ENCODE measurements around the gene CANX.
A peak's percentile ranks its signal among the peaks of the same experiment; 100 is the strongest.
"Not testable (repeated sequence)": the region's sequence is repeated elsewhere in the genome, so short reads cannot be mapped to it uniquely, and the experiment has no call there.

The CANX gene, protein sequence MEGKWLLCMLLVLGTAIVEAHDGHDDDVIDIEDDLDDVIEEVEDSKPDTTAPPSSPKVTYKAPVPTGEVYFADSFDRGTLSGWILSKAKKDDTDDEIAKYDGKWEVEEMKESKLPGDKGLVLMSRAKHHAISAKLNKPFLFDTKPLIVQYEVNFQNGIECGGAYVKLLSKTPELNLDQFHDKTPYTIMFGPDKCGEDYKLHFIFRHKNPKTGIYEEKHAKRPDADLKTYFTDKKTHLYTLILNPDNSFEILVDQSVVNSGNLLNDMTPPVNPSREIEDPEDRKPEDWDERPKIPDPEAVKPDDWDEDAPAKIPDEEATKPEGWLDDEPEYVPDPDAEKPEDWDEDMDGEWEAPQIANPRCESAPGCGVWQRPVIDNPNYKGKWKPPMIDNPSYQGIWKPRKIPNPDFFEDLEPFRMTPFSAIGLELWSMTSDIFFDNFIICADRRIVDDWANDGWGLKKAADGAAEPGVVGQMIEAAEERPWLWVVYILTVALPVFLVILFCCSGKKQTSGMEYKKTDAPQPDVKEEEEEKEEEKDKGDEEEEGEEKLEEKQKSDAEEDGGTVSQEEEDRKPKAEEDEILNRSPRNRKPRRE

DNA sequence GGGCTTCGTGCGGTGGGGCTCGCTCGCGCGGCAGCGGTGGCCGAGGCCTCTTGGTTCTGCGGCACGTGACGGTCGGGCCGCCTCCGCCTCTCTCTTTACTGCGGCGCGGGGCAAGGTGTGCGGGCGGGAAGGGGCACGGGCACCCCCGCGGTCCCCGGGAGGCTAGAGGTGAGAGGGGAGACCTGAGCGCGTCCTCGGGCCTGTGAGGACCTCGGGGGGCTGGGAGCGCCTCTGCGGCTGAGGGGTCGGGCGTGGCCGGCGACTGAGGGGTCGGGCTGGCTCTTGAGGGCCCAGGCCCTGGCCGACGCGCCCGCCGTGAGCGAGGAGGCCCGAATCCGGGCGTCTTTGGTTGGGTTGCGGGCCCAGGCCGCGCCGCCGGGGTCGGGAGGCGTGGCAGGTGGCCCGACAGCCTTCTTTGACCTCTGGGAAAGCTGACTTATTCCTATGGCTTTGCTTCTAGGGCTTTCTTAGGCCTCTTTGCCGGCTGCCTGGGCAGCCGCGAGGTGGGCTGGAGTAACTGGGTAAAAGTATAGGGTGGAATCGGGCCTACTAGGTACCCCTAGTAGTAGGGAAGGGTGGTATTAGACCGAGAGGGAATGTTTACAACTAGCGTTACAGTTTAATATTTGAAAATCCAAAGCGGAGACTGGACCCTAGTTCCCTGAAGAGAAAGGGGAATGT is at the start of gene CANX:
TSS of gene CANX (plus strand) at position 33 of the 681 bp plus-strand sequence. CDS start 6,715 bp downstream, outside the sequence.
- DNase-seq (ENCODE audit: low spot score), result no peak

DNA sequence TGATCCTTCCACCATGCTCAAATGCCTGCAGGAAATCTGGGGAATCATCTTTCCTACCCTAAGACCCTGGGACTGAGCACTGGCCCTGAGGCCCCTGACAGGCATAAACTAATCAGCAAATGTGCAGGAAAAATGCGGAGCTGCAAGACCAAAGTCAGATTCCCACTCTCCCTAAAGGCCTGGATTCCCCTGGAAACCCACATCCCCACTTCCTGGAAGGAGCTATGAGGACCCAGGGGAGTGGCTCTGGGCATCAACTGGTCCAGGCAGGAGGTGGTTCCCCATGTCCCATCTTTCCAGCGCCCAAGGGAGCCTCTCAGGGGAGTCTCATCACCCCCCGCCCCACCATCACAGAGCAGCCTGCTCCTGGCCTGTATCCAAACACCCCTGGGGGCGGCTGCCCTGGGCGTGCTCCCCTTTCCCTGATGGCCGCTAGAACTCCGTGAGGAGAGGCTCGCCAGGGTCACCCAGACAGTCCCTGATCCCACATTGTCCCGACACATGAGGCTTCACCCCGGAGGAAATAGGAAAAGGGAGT is 49.5 kb upstream of the CANX start:
- not testable (repeated sequence) for DNase-seq (ENCODE audit: low spot score)

DNA sequence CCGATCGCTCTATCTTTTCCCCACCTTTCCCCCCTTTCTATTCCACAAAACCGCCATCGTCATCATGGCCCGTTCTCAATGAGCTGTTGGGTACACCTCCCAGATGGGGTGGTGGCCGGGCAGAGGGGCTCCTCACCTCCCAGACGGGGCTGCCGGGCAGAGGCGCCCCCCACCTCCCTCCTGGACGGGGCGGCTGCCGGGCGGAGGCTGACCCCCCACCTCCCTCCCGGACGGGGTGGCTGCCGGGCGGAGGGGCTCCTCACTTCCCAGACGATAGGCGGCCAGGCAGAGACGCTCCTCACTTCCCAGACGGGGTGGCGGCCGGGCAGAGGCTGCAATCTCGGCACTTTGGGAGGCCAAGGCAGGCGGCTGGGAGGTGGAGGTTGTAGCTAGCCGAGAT is 48.5 kb upstream of the CANX start:
- not testable (repeated sequence) for DNase-seq (ENCODE audit: low spot score)

DNA sequence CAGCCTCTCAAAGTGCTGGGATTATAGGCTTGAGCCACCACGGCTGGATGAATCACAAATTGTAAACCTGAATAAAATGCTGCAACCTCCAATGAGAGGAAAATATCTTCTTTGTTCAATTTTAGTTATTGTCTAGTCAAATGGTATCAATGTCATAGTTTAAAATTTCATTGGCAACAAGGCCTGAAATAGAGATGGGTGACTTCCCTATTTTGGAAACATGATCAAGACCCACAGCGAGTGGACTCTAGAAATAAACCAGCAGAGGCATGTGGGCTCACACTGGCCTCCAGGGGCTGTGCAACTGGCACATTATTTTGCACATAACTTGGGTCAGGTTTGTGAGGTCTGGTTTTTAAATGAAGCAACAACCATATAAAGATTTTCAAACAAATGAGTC is 45.6 kb upstream of the CANX start:
- not testable (repeated sequence) for DNase-seq (ENCODE audit: low spot score)

DNA sequence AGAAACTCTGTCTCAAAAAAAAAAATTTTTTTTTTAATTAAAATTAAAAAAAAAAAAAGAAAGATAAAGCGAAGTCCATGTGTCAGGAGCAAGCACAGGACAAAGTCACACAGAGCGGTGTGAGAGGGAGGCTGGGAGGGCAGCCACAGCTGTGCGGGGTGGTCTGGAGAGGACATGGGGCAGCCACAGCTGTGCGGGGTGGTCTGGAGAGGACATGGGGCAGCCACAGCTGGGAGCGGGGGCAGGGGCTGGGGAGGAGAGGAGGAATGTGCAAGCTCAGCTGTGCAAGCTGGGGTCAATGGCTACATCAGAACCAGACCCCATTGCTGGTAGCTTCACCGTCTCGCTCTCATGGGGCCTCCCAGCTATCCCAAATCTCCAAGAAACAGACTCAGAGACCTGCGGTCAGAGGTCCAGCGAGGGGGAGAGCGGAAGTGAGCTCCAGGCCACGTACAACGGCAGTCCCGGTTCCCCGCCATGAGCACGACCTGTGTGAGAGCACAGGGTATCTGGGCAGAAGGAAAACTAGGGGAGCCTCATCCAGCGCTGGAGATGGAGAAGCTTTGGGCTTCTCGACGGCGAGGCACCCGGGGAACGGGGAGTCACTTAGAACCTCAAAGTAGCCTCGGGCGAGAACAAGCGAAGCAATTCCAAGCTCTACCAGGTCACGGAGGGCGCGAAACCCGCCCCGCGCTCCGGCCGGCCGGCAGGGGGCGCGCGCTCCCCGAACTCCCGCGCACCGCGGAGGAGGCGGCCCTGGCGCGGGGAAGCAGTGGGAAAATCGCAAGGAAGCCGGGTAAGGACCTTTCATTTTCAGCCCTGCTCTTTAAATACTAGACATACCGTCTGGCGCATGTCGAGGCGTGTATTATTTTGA is 41.2 kb upstream of the CANX start:
- not testable (repeated sequence) for DNase-seq (ENCODE audit: low spot score)

DNA sequence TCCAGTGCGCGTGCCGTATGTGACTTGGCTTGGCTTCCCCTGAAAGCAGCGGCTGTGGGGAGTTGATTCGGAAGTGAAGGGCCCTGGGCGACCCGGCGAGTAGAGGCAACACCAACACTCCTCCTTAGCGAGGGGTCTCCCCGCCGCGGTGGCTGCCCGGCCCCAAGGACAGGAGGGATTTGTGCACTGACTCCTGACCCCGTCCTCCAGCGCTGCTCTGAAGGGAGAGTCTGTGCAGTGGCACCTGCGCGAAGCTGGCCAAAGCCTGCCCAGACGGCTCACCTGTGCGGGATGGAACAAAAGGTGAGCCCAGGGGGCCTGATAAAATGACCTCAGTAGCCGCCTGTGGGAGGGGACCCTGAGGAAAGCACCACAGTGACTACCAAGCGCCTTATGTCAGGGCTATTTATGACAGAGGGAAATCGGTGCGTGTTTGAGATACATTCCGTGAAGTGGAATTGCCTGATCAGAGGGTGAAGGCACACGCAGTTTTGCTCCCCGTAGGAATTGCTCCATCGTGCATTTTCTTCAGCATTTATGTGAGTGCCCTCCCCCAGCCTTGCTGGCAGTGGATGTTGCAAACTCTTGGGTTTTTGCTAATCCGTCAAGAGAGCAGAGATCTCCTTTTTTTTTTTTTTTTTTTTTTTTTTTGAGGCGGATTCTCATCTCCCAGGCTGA is 40.4 kb upstream of the CANX start:
- not testable (repeated sequence) for DNase-seq (ENCODE audit: low spot score)

DNA sequence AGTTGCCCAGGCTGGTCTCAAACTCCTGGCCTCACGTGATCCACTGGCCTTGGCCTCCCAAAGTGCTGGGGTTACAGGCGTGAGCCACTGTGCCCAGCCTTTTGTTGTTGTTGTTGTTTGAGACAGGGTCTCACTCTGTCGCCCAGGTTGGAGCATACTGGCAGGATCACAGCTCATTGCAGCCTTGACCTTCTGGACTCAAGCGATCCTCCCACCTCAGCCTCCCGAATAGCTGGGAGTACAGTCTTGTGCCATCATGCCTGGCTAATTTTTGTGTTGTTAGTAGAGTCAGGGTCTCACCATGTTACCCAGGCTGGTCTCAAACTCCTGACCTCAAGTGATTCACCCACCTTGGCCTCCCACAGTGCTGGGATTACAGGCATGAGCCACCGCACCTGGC is 37.1 kb upstream of the CANX start:
- DNase-seq (ENCODE audit: low spot score), result not testable (repeated sequence)

DNA sequence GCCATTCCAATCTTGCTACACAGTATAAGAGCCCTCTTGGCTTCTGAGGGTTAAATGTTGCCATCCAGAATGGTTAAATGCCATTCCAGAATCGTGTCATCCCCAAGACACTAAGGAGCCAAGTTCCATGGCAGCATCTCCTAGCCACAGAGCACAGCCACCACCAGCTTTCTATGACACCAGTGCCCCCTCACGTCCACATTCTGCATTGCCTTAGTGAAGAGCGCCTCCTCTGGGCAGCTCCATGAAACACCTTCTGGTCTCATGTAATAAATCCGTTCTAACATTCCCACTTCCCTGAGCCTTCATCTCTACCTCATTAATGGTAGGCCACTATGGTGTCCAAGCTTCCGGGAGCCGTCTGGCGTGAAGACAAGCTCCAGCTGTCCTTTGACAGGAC is 30.4 kb upstream of the CANX start:
- no peak for DNase-seq (ENCODE audit: low spot score)

DNA sequence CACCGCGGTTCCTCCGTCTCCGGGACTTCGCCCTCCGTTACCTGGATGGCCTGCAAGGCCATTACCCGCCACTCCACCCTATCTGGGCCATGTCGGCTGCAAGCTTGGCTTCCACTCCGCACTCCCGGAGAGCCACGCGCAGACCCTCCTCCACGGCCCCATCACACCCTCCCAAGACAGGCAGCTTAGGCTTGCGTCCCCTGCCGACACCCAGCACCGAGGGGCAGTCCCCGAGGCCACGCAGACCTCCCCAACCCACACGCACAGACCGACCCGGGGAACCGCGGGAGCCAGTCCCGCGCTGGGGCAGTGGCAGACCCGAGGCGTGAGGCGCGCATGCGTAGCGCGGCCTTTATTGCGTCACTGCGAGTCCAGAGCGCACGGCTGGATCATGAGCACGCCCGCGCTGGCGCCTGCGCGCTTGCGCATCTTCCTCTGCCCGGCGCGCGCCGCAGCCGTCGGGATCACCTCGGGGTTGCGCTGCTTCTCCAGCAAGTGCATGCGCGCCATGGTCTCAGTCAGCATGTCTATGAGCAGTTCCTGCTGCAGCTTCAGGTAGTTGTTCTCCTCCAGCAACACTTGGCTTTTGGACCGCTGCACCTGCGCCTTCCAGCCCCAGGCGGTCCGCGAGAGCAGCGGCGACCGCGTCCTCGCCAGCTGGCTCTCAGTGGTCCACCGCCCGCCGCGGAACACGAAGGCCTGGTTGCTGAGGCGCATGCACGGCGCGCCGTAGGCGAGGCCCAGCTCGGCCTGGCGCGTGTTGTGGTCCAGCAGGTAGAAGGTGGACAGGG is 20.3 kb upstream of the CANX start:
- peak; percentile 81 for DNase-seq (ENCODE audit: low spot score)

DNA sequence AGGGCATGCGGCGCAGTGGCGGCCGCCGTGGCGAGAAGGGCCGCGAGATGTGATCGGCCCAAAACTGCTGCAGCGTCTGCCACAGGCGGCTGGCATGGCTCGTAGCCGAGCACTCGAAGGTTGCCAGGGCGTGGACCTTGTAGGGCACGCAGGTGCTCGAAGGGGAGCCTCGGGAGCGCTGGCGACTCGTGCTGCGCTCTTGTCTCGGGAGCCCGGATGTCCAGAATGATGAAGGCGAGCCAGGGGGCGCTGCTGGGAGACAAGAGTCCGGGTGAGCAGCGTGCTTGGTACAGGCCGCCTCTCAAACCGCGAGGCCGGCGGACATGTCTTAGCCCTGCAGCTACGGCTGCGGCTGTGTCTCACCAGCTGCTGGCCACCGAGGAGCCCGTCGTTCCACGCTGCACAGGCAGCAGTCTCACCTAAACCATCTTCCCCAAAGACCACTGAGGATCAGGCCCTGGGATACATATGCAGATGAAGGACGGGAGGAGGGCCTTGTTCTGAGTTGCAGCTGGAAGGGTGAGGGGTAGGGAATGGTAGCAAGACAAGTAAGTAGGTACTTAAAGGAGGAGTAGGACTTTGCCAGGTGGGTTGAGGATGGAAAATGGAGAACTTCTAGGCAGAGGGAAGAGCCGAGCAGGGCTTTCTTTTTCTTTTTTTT is 19.6 kb upstream of the CANX start:
- no peak for DNase-seq (ENCODE audit: low spot score)

DNA sequence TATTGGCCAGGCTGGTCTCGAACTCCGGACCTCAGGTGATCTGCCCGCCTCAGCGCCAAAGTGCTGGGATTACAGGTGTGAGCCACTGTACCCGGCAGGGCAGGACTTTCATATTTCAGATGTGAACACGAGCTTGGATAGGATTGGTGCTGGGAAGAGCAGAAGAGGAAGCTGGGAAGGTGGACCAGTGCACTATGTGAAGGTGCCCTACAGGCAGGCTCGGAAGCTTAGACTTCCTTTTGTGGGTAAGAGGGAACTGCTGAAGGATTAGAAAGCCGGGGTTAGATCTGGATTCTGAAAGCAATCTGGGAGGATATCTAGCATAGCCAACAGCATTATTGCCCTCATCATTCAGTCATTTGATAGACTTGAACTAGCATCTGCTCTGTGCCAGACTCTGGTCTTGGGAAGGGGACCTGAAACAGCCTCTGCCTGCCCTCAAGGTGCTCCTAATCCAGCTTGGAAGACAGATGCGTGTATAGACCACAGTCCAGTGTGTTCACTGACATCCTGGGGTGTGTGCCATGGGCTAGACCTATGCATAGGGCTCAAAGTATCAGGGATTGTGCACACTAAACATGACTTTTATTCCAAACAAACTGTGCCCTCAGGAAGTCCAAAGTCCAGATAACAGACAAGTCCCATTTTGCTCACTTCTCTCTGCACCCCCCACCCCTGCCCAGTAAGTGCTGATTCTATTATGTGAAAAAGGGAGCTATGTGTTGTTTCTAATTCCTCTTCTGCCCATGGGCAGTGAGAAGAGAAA is 18.6 kb upstream of the CANX start:
- DNase-seq (ENCODE audit: low spot score), result no peak

DNA sequence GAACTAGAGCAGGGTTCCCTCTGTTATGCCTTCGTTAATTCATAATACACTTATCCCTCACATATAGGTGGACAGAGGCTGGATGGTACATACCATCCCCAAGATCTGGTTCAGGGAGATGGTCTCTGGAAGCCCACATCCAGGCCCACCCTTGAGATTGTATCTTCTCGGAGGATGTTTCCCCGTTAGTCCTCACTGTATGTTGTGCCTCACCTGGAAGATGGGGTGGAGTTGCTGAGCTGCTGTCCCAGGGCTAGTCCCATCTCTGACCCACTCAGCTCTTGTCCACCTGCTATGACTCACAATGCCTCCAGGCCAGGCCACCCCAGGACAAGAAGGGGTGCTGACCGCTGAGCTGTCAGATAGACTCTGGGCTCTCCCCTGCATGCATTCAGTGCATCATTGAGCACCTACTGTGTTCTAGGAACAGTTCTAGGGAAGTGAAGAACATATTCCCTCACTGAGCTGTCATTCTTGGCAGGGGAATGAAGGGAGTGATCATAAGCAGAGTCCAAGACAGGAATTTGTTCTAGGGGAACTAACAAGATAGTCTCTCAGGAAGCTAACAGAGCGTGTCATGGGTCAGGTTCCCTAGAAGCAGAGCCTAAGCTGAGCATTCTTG is 17.9 kb upstream of the CANX start, which contains the start of gene CBY3:
TSS of gene CBY3 (minus strand) at position 255 of the 622 bp plus-strand sequence. CDS start at position 139, 116 bp downstream.
- no peak for DNase-seq (ENCODE audit: low spot score)

DNA sequence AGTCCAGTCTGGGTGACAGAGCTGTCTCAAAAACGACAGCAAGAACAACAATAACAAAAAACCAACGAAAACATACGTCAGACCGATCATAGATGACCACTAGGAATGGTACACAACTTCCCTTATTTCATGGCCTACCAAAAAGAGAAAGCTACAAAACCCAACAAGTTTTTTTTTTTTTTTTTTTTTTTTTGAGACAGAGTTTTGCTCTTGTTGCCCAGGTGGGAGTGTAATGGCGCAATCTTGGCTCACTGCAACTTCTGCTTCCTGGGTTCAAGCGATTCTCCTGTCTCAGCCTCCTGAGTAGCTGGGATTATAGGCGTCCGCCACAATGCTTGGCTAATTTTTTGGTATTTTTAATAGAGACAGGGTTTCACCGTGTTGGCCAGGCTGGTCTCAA is 9.6 kb upstream of the CANX start:
- not testable (repeated sequence) for DNase-seq (ENCODE audit: low spot score)

DNA sequence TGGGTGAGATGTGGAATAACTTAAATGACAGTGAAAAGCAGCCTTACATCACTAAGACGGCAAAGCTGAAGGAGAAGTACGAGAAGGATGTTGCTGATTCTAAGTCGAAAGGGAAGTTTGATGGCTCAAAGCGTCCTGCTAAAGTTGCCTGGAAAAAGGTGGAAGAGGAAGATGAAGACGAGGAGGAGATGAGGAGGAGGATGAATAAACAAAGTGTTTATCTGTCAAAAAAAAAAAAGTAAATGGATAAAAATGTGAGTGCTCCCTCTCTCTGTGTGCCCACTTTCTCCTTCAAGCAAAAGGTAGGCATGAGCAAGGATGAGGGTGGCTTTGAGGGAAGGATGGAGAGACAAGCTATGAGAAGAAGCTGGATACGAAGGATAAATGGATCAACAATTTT is 4.2 kb upstream of the CANX start:
- DNase-seq (ENCODE audit: low spot score), result no peak

DNA sequence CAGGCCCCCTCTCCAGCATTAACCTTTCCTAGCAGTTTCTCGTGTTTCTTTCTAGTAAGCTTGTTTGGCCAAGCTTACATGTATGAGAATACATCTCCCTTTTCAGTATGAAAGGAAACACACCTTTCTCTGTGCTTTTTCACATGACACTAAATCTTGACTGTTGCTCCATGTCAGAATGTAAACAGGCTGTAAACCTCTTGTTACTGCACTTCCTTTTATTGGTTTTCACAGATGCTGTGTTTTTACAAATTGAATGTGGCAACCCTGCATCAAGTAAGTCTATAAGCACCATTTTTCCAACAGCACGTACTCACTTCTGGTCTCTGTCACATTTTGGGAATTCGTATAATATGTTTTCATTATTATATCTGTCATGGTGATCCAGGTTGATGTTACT is 2.2 kb upstream of the CANX start:
- DNase-seq (ENCODE audit: low spot score), result no peak

DNA sequence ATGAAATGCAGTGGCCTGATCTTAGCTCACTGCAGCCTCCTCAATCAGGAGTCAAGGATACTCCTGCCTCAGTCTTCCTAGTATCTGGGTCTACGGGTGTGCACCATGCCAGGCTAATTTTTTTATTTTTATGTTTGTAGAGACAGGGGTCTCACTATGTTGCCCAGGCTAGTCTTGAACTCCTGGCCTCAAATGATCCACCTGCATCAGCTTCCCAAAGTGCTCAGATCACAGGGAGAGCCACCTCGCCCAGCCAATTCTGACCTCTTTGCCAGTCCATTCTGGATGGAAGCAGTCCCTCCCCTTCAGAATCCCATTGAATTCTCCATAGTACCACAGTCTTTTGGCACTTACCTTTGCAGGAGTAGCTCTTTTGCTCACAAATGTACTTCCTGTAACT is 1.7 kb upstream of the CANX start:
- no peak for DNase-seq (ENCODE audit: low spot score)

DNA sequence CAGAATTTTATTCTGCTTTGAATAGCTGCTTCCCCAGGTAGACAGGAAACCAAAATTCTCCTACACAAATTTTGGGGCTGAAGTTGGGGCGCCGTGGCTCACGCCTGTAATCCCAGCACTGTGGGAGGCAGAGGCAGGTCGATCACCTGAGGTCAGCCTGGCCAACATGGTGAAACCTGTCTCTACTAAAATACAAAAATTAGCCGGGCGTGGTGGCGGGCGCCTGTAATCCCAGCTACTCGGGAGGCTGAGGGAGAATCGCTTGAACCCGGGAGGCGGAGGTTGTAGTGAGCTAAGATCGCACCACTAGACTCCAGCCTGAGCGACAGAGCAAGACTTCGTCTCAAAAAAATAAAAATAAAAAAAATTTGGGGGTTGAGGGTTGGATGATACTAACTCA is 1.2 kb upstream of the CANX start:
- DNase-seq (ENCODE audit: low spot score), result not testable (repeated sequence)
